NCI-H345 treated with DMSO at 0.1 percent for 48 hours (cell line): Measurements from ENCODE around the gene CYP4A22.
"Not testable (repeated sequence)": the region's sequence is repeated elsewhere in the genome, so short reads cannot be mapped to it uniquely, and the experiment has no call there.

Experiments
- DNase-seq: peaks from one replicate; lab custom pipeline; 2025; ENCODE audit not compliant: unreplicated experiment; lab: John Stamatoyannopoulos, UW

The CYP4A22 gene

GRCh38 chr1:47156457-47156856, 19.2 kb downstream of the CYP4A22 start:
- not testable (repeated sequence) for DNase-seq

- DNase-seq: not testable (repeated sequence)
Measured at GRCh38 chr1:47157957-47158356, 20.7 kb downstream of the CYP4A22 start.

- DNase-seq: no peak
Measured at GRCh38 chr1:47160716-47161115, 23.5 kb downstream of the CYP4A22 start.

- no peak for DNase-seq
Measured at GRCh38 chr1:47161298-47162040, 24.2 kb downstream of the CYP4A22 start.

- DNase-seq: no peak
Measured at GRCh38 chr1:47164552-47164951, 27.3 kb downstream of the CYP4A22 start.

GRCh38 chr1:47172782-47173181, 35.5 kb downstream of the CYP4A22 start:
- no peak for DNase-seq

GRCh38 chr1:47174656-47175020, 37.4 kb downstream of the CYP4A22 start:
- no peak for DNase-seq

GRCh38 chr1:47175227-47175934, 38.1 kb downstream of the CYP4A22 start:
- peak; percentile 62 for DNase-seq

- DNase-seq: no peak
Measured at GRCh38 chr1:47178020-47178419, 40.8 kb downstream of the CYP4A22 start.

- no peak for DNase-seq
Measured at GRCh38 chr1:47178654-47179016, 41.4 kb downstream of the CYP4A22 start.

- DNase-seq: peak; percentile 71
Measured at GRCh38 chr1:47179017-47179987, 42.1 kb downstream of the CYP4A22 start.

- no peak for DNase-seq
Measured at GRCh38 chr1:47179988-47180563, 42.8 kb downstream of the CYP4A22 start.

GRCh38 chr1:47180603-47181094, 43.4 kb downstream of the CYP4A22 start:
- no peak for DNase-seq

GRCh38 chr1:47181095-47181954, 44.1 kb downstream of the CYP4A22 start:
- DNase-seq: no peak

- DNase-seq: no peak
Measured at GRCh38 chr1:47181955-47182675, 44.9 kb downstream of the CYP4A22 start.

GRCh38 chr1:47182676-47183235, 45.5 kb downstream of the CYP4A22 start:
- no peak for DNase-seq

- DNase-seq: no peak
Measured at GRCh38 chr1:47183308-47184089, 46.3 kb downstream of the CYP4A22 start.

- no peak for DNase-seq
Measured at GRCh38 chr1:47184090-47184821, 47.0 kb downstream of the CYP4A22 start.
